ENCODE results near the gene PRSS16.

PRSS16 gene

GRCh38 chr6:27303613-27304272 lies 56.2 kb downstream of the PRSS16 start:
- H3K27ac ChIP-seq (ENCODE audit: low read depth, low read length) = no peak overlapping the region

More at GRCh38 chr6:27303613-27304272, 56.2 kb downstream of the PRSS16 start:
- no peaks in the 10 kb centered on the region for H3K4me1 ChIP-seq (ENCODE audit: control insufficient read depth, insufficient read depth, low read length)
- no peak overlapping the region for H3K9ac ChIP-seq (ENCODE audit: low read length)
- H3K36me3 ChIP-seq (ENCODE audit: control insufficient read depth, insufficient read depth, low read length) = no peaks in the 10 kb centered on the region
- H3K27me3 ChIP-seq (ENCODE audit: control insufficient read depth, insufficient read depth, low read length) = peaks cover 23% of the 10 kb centered on the region; the same call in 1 of the 2 replicates
- H3K9me3 ChIP-seq (ENCODE audit: control insufficient read depth, insufficient read depth, low read depth, low read length) = no peaks in the 10 kb centered on the region
- H3K4me3 ChIP-seq (ENCODE audit: low read depth, low read length) = peak overlapping the region; percentile 45
